Stimulated activated naive CD8-positive, alpha-beta T cell treated with anti-CD3 and anti-CD28 coated beads, Interleukin-15, amount 100 ng/mL, for 72 hours (primary cell): Measurements from ENCODE around the gene CCDC9B.
A peak's percentile ranks its signal among the peaks of the same experiment; 100 is the strongest.

Source experiments
- ATAC-seq: fragments of 150-1000 bp; cut with Tn5 transposase; 2 replicates; pipeline ENCODE4 v1.10.0; 2021; ENCODE audit warnings: mild to moderate bottlenecking, moderate library complexity
- DNase-seq, 2 donors: peaks; one replicate each; pipeline ENCODE4 v3.0.0; 2021 to 2022
- H3K27ac Mint-ChIP-seq, 2 donors: one replicate each; pipeline ENCODE4 v1.8.0; 2022; ENCODE audit warnings: mild to moderate bottlenecking in 2 of 2, mixed read lengths in 2 of 2, moderate library complexity in 2 of 2
- H3K27me3 Mint-ChIP-seq: one replicate; pipeline ENCODE4 v1.8.0; 2022; ENCODE audit warnings: mixed read lengths
- H3K4me1 Mint-ChIP-seq: one replicate; pipeline ENCODE4 v1.8.0; 2022; ENCODE audit warnings: mild to moderate bottlenecking, mixed read lengths
- H3K4me3 Mint-ChIP-seq, 2 donors: one replicate each; pipeline ENCODE4 v1.8.0; 2022; ENCODE audit warnings: mild to moderate bottlenecking in 2 of 2, mixed read lengths in 2 of 2, moderate library complexity in 1 of 2
- H3K9me3 Mint-ChIP-seq, 2 donors: one replicate each; pipeline ENCODE4 v1.8.0; 2022; ENCODE audit warnings: mixed read lengths in 2 of 2

CCDC9B gene

DNA sequence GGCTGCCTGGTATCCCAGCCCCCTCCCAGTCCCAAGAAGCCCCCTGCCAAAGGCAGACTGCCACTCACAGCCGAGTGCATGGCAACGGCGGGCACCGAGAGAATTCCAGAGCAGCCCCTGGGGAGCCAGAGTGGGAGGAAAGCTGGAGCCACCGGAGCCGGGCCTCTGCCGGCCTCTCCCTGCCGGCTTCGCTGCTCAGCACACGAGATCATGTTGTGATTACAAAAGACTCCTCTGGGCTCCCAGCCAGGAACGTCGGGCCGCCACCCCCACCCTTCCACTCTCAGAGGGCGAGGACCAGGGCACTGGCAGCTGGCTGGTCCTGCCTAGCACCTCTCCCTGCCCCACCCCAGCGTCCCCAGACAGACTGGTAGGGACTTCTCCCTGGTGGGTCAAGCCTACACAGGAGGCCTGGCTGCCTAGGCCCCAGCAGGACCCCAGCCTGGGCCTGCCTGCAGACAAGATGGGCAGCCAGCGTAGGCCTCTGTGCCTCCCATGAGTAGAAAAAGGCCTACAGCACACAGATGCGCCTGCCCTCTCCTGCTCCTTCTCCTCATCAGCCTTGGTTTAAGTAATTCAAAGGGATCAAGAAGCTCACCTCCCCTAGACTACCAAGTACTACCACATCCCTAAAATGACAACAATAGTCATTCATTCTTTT is at the start of gene CCDC9B:
Gene CCDC9B, minus strand, starts transcription at position 200 of the 661 bp plus-strand sequence. Its CDS starts 120 bp downstream, at position 80.
- Mint-ChIP-seq H3K27me3 (no peaks in the 10 kb centered on the region), H3K4me3 (no peak within 1 kb of the TSS), H3K27ac (peak within 1 kb of the TSS in 1 of 2 donors; percentile 43), H3K4me1 (peaks cover 20% of the 10 kb centered on the region), H3K9me3 (no peaks in the 10 kb centered on the region)
- DNase-seq, result no peak
- no peak for ATAC-seq

DNA sequence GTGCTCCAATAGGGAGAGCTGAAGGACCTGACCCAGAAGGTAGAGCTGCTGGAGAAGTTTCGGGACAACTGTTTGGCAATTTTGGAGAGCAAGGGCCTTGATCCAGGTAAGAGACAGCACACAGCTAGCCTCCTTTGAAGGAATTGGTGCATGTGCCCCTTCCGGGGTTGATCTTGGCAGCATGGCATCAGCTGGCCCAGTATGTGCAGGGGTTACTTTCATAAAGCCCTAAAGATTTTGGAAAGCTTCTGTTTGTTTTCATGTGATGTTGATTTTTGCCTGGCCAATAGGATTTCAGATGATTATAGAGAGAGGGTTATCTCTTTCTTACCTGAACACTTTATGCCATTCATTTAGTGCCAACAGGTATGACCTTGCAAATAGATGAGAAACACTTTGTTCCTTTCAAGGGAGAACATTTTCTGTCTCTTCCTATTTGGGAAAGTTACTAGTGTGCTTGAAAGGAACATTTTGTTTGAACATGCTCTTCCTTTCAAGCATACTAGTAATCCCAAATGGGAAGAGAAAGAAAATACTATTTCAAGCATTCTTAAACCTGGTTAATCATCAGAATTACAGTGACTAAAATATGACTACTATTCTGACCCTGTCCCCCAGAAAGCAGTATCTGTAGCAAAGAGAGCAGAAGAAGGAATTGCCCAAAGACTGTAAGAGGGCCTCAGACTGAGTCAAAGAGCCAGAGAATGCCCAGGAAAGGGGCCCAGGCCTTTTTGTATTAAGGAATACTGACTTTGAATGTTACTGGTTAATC is 49.3 kb upstream of the CCDC9B start:
- ATAC-seq (no peak), DNase-seq (no peak)
- no peaks in the 10 kb centered on the region for H3K9me3 Mint-ChIP-seq
- no peaks in the 10 kb centered on the region for H3K27me3 Mint-ChIP-seq
- no peak overlapping the region for H3K4me3 Mint-ChIP-seq
- H3K27ac Mint-ChIP-seq, result no peak overlapping the region
- peaks cover 5% of the 10 kb centered on the region for H3K4me1 Mint-ChIP-seq

DNA sequence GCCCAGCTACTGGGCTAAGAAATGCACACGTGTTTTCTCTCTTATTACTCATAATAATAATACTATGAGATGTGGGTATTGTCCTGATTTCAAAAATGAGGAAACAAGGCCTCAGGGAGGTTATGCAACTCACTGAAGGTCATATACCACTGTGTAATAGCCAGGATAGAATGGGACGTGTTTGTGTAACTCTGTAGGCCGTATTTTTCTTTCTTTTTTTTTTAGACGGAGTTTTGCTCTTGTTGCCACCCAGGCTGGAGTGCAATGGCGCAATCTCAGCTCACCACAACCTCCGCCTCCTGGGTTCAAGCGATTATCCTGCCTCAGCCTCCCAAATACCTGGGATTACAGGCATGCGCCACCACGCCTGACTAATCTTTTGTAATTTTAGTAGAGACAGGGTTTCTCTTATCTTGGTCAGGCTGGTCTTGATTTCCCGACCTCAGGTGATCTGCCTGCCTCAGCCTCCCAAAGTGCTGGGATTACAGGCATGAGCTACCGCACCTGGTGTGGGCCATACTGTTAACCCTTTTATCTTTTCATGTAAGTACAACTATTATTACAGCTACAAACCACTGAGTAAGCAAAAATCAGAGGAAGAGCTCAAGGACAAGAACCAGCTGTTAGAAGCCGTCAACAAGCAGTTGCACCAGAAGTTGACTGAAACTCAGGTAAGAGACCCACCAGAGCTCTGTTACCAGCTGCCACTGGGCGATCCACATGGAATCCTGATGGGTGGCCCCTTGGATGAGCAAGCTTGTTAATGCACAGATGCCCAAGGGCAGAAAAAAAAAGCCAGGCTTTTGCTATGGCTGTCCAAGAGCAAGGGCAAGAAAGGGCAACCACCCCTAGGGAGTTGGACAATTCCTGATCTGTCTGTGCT is 48.4 kb upstream of the CCDC9B start:
- Mint-ChIP-seq H3K4me3 (no peak overlapping the region), H3K9me3 (no peaks in the 10 kb centered on the region), H3K27ac (no peak overlapping the region), H3K27me3 (no peaks in the 10 kb centered on the region), H3K4me1 (peaks cover 13% of the 10 kb centered on the region)
- ATAC-seq, result no peak
- DNase-seq, result no peak

DNA sequence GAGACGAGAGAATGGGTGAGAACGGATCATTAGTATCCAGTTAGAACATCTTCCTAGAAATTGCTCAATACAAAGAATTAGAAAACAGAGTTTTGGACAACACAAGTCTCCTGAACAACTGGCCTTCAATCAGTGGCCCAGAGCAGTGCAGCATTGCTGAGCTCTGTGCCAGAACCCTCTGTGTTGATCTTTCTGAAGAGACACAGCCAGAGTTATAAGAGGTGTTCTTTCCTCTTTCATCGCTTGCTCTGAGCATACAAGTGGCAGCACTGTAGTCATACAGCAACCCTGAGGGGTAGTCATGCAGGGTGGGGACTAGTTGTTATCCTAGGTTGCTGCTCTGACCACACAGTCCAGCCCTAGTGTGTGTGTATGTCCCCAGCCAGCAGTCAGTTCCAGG is 45.7 kb upstream of the CCDC9B start:
- ATAC-seq (no peak), DNase-seq (no peak)
- no peaks in the 10 kb centered on the region for H3K9me3 Mint-ChIP-seq
- H3K4me3 Mint-ChIP-seq, result no peak overlapping the region
- H3K27me3 Mint-ChIP-seq, result no peaks in the 10 kb centered on the region
- H3K4me1 Mint-ChIP-seq, result peaks cover 33% of the 10 kb centered on the region
- H3K27ac Mint-ChIP-seq, result no peak overlapping the region

DNA sequence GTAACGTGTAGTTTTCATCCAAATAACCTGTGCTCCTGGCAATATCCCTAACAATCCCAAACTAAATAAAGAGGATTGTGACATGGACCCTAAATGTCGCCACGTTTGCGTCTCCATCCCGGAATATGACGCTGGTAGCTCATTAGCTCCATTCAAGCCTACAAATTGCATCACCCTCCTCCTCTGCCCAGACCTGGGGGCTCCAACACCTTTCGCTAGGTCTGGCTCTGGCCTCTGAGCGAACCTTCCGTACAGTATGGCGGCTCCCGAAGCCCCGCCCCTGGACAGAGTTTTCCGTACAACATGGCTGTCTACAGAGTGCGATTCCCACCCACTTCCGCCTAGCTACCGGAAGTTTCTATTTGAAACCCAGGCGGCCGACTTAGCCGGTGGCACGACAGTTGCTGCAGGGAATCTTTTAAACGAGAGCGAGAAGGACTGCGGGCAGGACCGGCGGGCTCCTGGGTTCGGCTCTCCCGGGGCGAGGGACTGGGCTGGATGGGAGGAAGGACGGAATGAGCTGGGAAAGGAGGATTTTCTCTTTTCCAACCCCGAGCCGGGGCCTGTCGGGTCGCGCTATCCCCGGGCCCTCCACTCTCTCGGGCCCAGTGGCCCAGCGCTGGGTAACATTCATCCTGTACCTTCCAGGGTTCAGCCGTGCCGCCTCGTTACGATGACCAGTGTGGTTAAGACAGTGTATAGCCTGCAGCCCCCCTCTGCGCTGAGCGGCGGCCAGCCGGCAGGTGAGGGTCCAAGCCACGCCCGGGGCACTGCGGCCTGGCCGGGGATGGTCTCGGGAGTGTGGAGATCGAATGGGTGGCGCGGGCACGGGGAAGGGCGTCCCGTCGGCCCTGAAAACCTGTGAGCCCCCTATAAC is 42.1 kb upstream of the CCDC9B start, which contains the start of gene KNSTRN:
Gene KNSTRN, plus strand, starts transcription at position 142 of the 877 bp plus-strand sequence. Its CDS starts 115 bp downstream, at position 257.
- DNase-seq (peak; percentile 89 to 93), ATAC-seq (peak; percentile 100)
- Mint-ChIP-seq H3K27ac (peak within 1 kb of the TSS; percentile 97 to 98), H3K4me1 (peaks cover 33% of the 10 kb centered on the region), H3K27me3 (no peaks in the 10 kb centered on the region), H3K4me3 (peak within 1 kb of the TSS; percentile 99), H3K9me3 (no peaks in the 10 kb centered on the region)

DNA sequence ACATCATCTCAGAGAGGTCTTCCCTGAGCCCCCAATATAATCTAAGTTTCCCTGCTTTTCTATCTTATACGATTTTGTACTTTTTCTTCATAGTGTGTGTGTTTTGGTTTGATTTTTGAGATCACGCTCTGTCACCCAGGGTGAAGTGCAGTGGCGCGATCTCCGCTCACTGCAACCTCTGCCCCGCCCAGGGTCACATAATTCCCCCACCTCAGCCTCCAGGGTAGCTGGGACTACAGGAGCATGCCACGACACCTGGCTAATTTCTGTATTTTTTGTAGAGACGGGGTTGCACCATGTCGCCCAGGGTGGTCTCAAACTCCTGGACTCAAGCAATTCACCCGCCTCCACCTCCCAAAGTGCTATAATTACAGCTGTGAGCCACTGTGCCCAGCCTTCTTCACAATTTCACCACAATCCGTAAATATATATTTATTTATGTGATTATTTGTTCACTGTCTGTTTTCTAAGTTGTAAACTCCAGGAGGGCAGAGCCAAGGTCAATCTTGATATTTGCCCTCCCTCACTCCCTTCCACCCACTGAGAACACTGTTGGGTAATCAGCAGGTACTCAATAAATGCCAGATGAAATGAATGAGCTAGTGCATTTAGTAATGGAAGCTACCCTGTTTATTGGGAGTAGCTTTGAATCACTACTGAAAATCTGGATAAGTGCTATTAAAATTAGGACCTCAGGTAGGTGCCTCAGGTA is 41.2 kb upstream of the CCDC9B start:
- Mint-ChIP-seq H3K9me3 (no peaks in the 10 kb centered on the region), H3K27me3 (no peaks in the 10 kb centered on the region), H3K4me1 (peaks cover 37% of the 10 kb centered on the region), H3K4me3 (peak overlapping the region in 1 of 2 donors; percentile 99), H3K27ac (no peak overlapping the region)
- DNase-seq (no peak), ATAC-seq (no peak)

DNA sequence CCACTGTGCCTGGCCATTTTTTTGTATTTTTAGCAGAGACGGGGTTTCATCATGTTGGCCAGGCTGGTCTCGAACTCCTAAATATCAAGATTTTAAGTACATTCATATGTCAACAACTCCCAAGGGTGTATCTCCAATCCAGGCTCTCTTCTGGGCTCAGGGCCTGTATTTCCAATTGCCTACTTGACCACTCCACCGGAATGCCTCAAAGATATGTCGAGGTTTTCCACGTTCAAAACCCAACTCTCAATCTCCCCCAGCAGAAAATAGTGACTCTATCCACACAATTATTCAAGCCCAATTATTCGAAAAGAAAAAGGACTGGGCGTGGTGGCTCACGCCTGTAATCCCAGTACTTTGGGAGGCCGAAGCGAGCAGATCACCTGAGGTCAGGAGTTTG is 39.9 kb upstream of the CCDC9B start:
- Mint-ChIP-seq H3K27me3 (no peaks in the 10 kb centered on the region), H3K27ac (peak overlapping the region in 1 of 2 donors; percentile 5), H3K4me1 (peaks cover 43% of the 10 kb centered on the region), H3K9me3 (no peaks in the 10 kb centered on the region), H3K4me3 (no peak overlapping the region)
- no peak for ATAC-seq
- no peak for DNase-seq

DNA sequence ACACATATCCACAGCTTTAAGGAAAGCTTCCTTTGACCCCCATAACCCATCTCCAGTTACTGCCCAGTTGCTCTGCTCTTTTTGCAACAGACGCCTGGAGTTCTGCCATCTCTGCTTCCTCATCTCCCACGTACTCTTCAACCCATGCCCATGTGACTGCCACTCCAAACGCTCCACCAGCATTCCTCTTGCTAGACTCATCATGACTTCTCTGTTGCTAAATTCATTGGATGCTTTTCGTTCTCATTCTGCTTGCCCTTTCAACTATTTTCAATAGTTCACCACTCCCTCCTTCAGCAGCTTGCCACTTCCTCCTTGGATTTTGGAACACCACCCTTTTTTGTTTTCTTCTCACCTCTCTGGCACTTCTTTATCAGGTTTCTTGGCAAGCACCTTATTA is 39.1 kb upstream of the CCDC9B start:
- no peak overlapping the region for H3K4me3 Mint-ChIP-seq
- no peak overlapping the region for H3K27ac Mint-ChIP-seq

DNA sequence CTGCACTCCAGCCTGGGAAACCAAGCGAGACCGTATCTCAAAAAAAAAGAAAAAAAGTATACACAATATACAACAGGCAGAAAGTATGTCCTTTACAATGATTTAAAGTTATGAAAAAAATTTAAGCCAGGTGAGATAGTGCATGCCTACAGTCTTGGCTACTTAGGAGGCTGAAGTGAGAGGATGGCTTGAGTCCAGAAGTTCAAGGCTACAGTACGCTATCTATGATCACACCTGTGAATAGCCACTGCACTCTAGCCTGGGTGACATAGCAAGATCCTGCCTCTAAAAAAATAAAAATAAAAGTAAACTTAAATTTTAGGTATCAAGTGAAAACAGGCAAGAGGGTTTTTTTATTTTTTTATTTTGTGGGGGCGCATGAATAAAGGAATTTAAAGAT is 38.6 kb upstream of the CCDC9B start:
- no peak for ATAC-seq
- Mint-ChIP-seq H3K27me3 (no peaks in the 10 kb centered on the region), H3K9me3 (no peaks in the 10 kb centered on the region), H3K4me1 (peaks cover 32% of the 10 kb centered on the region), H3K27ac (no peak overlapping the region), H3K4me3 (no peak overlapping the region)
- no peak for DNase-seq

More for the DNA sequence above, 39.1 kb upstream of the CCDC9B start:
- DNase-seq, result no peak
- Mint-ChIP-seq H3K4me1 (peaks cover 37% of the 10 kb centered on the region), H3K9me3 (no peaks in the 10 kb centered on the region), H3K27me3 (no peaks in the 10 kb centered on the region)
- ATAC-seq, result no peak

DNA sequence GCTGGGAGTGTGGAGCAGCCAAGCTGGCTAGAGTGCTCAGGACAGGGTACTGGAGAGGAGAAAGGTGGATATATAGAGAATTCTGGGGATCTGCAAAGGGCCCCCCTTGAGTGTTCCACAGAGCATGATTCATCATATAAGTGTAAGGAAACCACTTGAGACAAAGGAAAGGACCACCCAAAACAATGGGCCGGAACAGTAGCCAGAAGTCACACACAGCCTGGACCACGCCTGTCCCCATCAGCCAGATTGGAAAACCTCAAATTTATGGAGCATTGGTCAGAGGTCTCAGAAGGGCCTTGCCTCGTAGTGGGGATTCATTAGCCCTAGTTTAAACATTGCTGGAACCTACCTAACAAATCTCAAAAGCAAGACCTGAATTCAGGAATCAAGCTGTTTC is 36.9 kb upstream of the CCDC9B start:
- ATAC-seq (no peak), DNase-seq (no peak)
- Mint-ChIP-seq H3K9me3 (no peaks in the 10 kb centered on the region), H3K4me1 (peaks cover 14% of the 10 kb centered on the region), H3K4me3 (no peak overlapping the region), H3K27me3 (no peaks in the 10 kb centered on the region), H3K27ac (no peak overlapping the region)

DNA sequence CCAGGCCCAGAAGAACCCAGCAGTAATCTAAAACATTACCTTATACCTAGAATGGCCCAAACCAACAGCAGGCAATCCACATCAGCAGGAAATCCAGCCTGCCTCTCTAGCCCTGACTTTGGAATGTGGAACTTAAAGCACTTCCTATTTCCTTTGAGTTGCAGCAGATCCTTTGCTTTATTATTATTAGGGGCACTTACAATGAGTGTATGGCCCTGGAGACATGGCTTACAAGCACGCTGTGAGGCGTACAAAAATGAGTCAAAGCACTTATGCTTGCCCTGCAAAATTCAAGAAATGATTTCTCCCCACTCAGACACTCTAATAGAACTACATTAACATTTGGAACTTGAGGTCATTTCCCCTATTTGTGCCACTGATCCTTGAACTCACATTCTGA is 32.2 kb upstream of the CCDC9B start:
- no peak overlapping the region for H3K27ac Mint-ChIP-seq
- no peak for DNase-seq

DNA sequence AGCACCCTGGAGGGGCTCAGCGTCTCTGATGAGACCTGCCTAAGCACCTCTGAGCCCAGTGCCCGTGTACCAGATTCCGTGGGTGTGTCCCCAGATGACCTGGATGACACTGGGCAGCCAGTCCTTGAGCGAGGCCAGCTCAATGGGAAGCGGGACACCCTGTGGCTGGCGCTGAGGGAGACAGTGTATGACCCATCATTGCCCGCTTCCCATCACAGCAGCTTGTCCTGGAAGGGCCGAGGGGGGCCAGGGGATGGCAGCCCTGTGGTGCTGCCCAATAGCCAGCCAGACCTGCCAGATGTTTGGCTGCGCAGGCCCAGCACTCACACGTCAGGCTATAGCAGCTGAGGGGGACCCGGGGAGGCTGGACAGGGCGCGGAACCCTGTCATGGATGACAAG is 29.2 kb upstream of the CCDC9B start:
- ATAC-seq (no peak), DNase-seq (no peak)
- H3K9me3 Mint-ChIP-seq, result no peaks in the 10 kb centered on the region
- no peaks in the 10 kb centered on the region for H3K27me3 Mint-ChIP-seq
- H3K27ac Mint-ChIP-seq, result no peak overlapping the region
- H3K4me3 Mint-ChIP-seq, result no peak overlapping the region
- peaks cover 38% of the 10 kb centered on the region for H3K4me1 Mint-ChIP-seq

More for the DNA sequence above, 32.2 kb upstream of the CCDC9B start:
- Mint-ChIP-seq H3K9me3 (no peaks in the 10 kb centered on the region), H3K4me1 (peaks cover 20% of the 10 kb centered on the region), H3K27me3 (no peaks in the 10 kb centered on the region), H3K4me3 (no peak overlapping the region)
- no peak for ATAC-seq

DNA sequence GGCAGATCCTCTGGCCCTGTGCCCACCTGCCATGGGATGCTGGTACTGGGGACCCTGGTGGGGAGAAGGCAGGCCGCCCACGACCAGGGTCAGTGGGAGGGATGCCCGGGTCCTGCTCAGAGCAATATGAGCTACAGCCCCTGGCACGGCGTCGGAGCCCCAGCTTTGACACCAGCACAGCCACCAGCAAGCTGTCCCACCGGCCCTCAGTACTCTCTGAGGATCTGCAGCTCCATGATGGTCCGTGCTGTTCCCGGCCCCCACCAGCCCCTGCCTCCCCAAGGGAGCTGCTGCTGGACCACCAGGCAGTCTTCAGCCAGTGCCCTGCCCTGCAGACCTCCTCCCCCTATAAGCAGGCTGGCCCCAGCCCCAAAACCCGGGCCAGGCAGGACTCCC is 28.7 kb upstream of the CCDC9B start:
- ATAC-seq, result no peak
- Mint-ChIP-seq H3K4me3 (no peak overlapping the region), H3K27me3 (no peaks in the 10 kb centered on the region), H3K27ac (no peak overlapping the region), H3K4me1 (peaks cover 38% of the 10 kb centered on the region), H3K9me3 (no peaks in the 10 kb centered on the region)
- DNase-seq, result no peak

DNA sequence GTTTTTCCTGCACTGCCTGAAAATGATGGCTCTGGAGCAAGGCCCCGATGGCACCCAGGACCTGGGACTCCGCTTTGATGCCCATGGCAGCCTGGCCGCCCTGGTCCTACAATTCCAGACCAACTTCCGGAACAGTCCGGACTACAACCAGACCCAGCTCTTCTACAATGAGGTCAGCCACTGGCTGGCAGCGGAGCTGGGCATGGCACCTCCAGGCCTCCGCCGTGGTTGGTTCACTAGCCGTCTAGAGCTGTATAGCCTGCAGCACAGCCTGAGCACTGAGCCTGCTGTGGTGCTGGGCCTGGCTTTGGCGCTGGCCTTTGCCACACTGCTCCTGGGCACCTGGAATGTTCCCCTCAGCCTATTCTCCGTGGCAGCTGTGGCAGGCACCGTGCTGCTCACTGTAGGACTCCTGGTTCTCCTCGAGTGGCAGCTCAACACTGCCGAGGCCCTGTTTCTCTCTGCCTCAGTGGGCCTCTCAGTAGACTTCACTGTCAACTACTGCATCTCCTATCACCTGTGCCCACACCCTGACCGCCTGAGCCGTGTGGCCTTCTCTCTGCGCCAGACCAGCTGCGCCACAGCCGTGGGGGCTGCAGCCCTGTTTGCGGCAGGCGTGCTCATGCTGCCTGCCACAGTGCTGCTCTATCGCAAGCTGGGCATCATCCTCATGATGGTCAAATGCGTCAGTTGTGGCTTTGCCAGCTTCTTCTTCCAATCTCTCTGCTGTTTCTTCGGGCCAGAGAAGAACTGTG is 28.2 kb upstream of the CCDC9B start:
- H3K27ac Mint-ChIP-seq, result peak overlapping the region in 1 of 2 donors; percentile 28

More for the DNA sequence above, 28.2 kb upstream of the CCDC9B start:
- H3K9me3 Mint-ChIP-seq, result no peaks in the 10 kb centered on the region
- peaks cover 38% of the 10 kb centered on the region for H3K4me1 Mint-ChIP-seq
- H3K27me3 Mint-ChIP-seq, result no peaks in the 10 kb centered on the region
- H3K4me3 Mint-ChIP-seq, result peak overlapping the region in 1 of 2 donors; percentile 32
- ATAC-seq (no peak), DNase-seq (no peak)
